H4 (cell line): ENCODE measurements around the gene USP13. TPM values are rescaled to one million over a fixed set of nuclear protein-coding genes. Genes with fewer than 3 reads are reported as not detected.
"Not testable (repeated sequence)": the region's sequence is repeated elsewhere in the genome, so short reads cannot be mapped to it uniquely, and the experiment has no call there.

Source experiments
- DNase-seq: peaks from one replicate; pipeline ENCODE4 v3.0.0-alpha.2; 2015; ENCODE audit warnings: low spot score
- total RNA-seq: library from RNA; depleted of rRNA; stranded (reverse); fragments of >200 nt; shearing (Covaris generic); gene quantifications from 2 replicates; pipeline ENCODE4 v1.2.3, GENCODE V29; 2014

Gene USP13
- total RNA-seq, 1 experiment from 2014 or later = 10.3 TPM

GRCh38 chr3:179653096-179653797, 407 bp downstream of the USP13 start:
- DNase-seq = peak; percentile 54

- DNase-seq = no peak
Measured at GRCh38 chr3:179655236-179655635, 2.4 kb downstream of the USP13 start.

GRCh38 chr3:179658606-179659005, 5.8 kb downstream of the USP13 start:
- no peak for DNase-seq

- no peak for DNase-seq
Measured at GRCh38 chr3:179660872-179661271, 8.0 kb downstream of the USP13 start.

- DNase-seq = no peak
Measured at GRCh38 chr3:179661777-179662176, 8.9 kb downstream of the USP13 start.

- no peak for DNase-seq
Measured at GRCh38 chr3:179663093-179663492, 10.3 kb downstream of the USP13 start.

- no peak for DNase-seq
Measured at GRCh38 chr3:179666030-179666429, 13.2 kb downstream of the USP13 start.

GRCh38 chr3:179666436-179667035, 13.7 kb downstream of the USP13 start:
- DNase-seq = no peak

GRCh38 chr3:179668429-179668828, 15.6 kb downstream of the USP13 start:
- DNase-seq = no peak

GRCh38 chr3:179670311-179670710, 17.5 kb downstream of the USP13 start:
- no peak for DNase-seq

GRCh38 chr3:179671309-179671708, 18.5 kb downstream of the USP13 start:
- no peak for DNase-seq

- DNase-seq = no peak
Measured at GRCh38 chr3:179671747-179672242, 19.0 kb downstream of the USP13 start.

GRCh38 chr3:179672918-179673317, 20.1 kb downstream of the USP13 start:
- no peak for DNase-seq

GRCh38 chr3:179673523-179673922, 20.7 kb downstream of the USP13 start:
- no peak for DNase-seq

- no peak for DNase-seq
Measured at GRCh38 chr3:179676081-179676480, 23.2 kb downstream of the USP13 start.

GRCh38 chr3:179677884-179678283, 25.0 kb downstream of the USP13 start:
- DNase-seq = no peak

GRCh38 chr3:179681492-179682263, 28.8 kb downstream of the USP13 start:
- DNase-seq = no peak

- no peak for DNase-seq
Measured at GRCh38 chr3:179682426-179683080, 29.7 kb downstream of the USP13 start.

GRCh38 chr3:179683286-179683685, 30.4 kb downstream of the USP13 start:
- not testable (repeated sequence) for DNase-seq

- DNase-seq = no peak
Measured at GRCh38 chr3:179687967-179688535, 35.2 kb downstream of the USP13 start.

GRCh38 chr3:179688850-179689249, 36.0 kb downstream of the USP13 start:
- no peak for DNase-seq

- DNase-seq = no peak
Measured at GRCh38 chr3:179694731-179695130, 41.9 kb downstream of the USP13 start.
